Naive B cell (primary cell): ENCODE measurements around the gene GPC3. TPM values are rescaled to one million over a fixed set of nuclear protein-coding genes. Genes with fewer than 3 reads are reported as not detected.

ENCODE experiments used
- ATAC-seq, 2 donors: fragments of 150-1000 bp; cut with Tn5 transposase; 2 replicates each; pipeline ENCODE4 v1.10.0; 2021; ENCODE audit warnings: low read depth in 2 of 2, mild to moderate bottlenecking in 2 of 2, moderate library complexity in 2 of 2
- DNase-seq: peaks from one replicate; pipeline ENCODE4 v3.0.0; 2022
- H3K27ac Mint-ChIP-seq, 6 donors: one replicate each; pipeline ENCODE4 v1.8.0; 2020 to 2022; ENCODE audit warnings: mild to moderate bottlenecking in 6 of 6, mixed read lengths in 6 of 6, moderate library complexity in 5 of 6, inconsistent platforms in 2 of 6
- H3K27me3 Mint-ChIP-seq, 3 donors: one replicate each; pipeline ENCODE4 v1.8.0; 2021 to 2022; ENCODE audit warnings: mixed read lengths in 3 of 3, mild to moderate bottlenecking in 1 of 3
- H3K36me3 Mint-ChIP-seq, 2 donors: one replicate each; pipeline ENCODE4 v1.8.0; 2020 to 2022; ENCODE audit warnings: mixed read lengths in 2 of 2, inconsistent platforms in 1 of 2, mild to moderate bottlenecking in 1 of 2
- H3K4me1 Mint-ChIP-seq, 3 donors: one replicate each; pipeline ENCODE4 v1.8.0; 2020 to 2022; ENCODE audit warnings: mixed read lengths in 3 of 3, inconsistent platforms in 1 of 3, mild to moderate bottlenecking in 1 of 3, moderate library complexity in 1 of 3
- H3K4me3 Mint-ChIP-seq, 8 donors: one replicate each; pipeline ENCODE4 v1.8.0; 2020 to 2022; ENCODE audit warnings: mild to moderate bottlenecking in 8 of 8, mixed read lengths in 8 of 8, moderate library complexity in 8 of 8, inconsistent platforms in 2 of 8
- H3K9me3 Mint-ChIP-seq, 7 donors: one replicate each; pipeline ENCODE4 v1.8.0; 2020 to 2022; ENCODE audit warnings: mixed read lengths in 7 of 7, mild to moderate bottlenecking in 5 of 7, inconsistent platforms in 2 of 7, moderate library complexity in 1 of 7
- polyA plus RNA-seq, 6 donors: library from polyadenylated mRNA; unstranded; fragments of 300-500 nt; fragmentation: Illumina TruSeq; gene quantifications; one replicate each; pipeline ENCODE4 v1.2.3, GENCODE V29; 2021; ENCODE audit warnings: low read depth in 6 of 6

Gene GPC3
- polyA plus RNA-seq, 6 donors from 2014 or later: not detected

DNA sequence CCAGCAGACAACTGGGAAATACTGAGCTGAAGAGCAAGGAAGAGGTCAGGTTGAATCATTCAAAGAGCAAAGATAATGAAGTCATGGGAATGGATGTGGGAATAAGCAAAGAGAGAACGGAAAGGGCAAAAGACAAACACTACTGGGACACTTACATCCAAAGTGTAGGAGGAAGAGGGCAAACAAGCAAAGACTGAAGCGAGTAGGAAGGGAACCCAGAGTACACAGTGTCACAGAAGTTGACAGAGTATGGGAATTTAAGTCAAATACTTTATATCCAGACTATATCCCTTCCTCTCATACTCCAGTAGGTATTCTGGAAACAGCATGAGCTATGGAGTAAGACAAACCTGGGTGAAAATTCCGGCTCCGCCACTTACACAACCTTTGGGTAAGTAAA is 12.5 kb downstream of the GPC3 start:
- ATAC-seq (no peak), DNase-seq (no peak)
- H3K4me3 Mint-ChIP-seq: no peak overlapping the region
- peaks cover 6 to 45% (median 16%) of the 10 kb centered on the region in 3 donors for H3K27me3 Mint-ChIP-seq
- no peaks in the 10 kb centered on the region for H3K36me3 Mint-ChIP-seq
- H3K4me1 Mint-ChIP-seq: no peaks in the 10 kb centered on the region
- peaks cover 0 to 2% (median 0%) of the 10 kb centered on the region in 7 donors for H3K9me3 Mint-ChIP-seq
- H3K27ac Mint-ChIP-seq: no peak overlapping the region

DNA sequence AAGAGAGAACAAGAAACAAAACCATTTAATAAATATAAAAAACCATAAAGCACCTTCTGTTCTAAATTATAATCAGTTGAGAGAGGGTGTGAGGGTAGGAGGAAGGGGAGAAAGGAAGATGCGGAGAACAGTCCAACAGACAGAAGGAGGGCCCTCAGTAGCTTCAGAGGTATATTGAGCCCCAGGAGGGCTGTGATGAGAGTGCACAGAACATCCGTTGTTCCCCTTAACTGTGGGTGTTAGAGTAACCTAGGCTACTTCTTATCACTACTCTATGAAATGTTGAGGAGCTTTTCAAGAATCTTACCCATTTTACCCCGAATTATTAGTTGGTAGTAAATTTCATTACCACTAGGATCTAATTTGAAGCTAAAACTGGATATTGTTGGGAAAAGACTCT is 13.8 kb downstream of the GPC3 start:
- Mint-ChIP-seq H3K27me3 (peaks cover 6 to 44% (median 18%) of the 10 kb centered on the region in 3 donors), H3K4me1 (no peaks in the 10 kb centered on the region), H3K27ac (no peak overlapping the region), H3K36me3 (no peaks in the 10 kb centered on the region), H3K9me3 (peaks cover 0 to 2% (median 0%) of the 10 kb centered on the region in 7 donors), H3K4me3 (no peak overlapping the region)
- no peak for ATAC-seq
- no peak for DNase-seq

DNA sequence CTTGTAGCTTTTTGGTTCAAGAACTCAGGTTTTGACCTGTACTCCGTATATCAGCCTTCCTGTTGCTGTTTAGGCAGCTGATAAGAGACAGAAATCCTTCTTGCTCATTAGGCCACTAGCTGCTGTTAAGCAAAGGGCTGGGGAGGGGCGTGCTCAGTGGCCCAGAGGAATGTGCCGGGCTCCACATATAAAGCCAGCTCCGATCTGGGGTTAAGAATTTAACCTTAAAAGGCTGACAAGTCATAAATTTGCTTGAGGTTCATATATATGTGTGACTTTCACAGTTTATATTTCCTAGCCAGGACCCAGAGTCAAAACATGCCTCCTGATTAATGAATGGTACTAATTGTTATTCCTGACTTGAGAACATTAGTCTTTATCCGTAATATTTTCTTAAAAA is 15.3 kb downstream of the GPC3 start:
- peaks cover 0 to 2% (median 0%) of the 10 kb centered on the region in 7 donors for H3K9me3 Mint-ChIP-seq
- ATAC-seq (no peak), DNase-seq (no peak)
- peaks cover 6 to 51% (median 20%) of the 10 kb centered on the region in 3 donors for H3K27me3 Mint-ChIP-seq
- H3K27ac Mint-ChIP-seq: no peak overlapping the region
- H3K4me3 Mint-ChIP-seq: no peak overlapping the region
- no peaks in the 10 kb centered on the region for H3K36me3 Mint-ChIP-seq
- no peaks in the 10 kb centered on the region for H3K4me1 Mint-ChIP-seq

DNA sequence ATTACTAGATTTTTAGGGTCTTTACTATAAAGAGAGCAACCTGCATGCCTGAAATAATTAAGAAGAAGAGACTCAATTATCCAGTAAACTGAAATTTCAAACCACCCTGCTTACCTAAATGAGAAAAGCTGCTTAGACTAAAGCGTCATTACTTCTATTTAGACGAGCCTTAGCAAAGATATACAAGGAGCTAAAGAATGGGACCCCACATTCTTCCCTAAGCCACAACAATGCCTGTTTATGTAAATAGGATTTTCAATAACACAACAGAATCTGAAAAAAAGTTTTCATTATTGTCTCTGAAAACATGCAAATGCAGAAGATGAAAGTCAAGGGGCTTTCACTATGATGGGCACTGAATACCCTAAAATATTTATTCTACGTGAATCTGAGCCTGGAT is 16.2 kb downstream of the GPC3 start:
- Mint-ChIP-seq H3K9me3 (peaks cover 0 to 2% (median 0%) of the 10 kb centered on the region in 7 donors), H3K36me3 (no peaks in the 10 kb centered on the region), H3K27ac (no peak overlapping the region), H3K27me3 (peaks cover 6 to 48% (median 22%) of the 10 kb centered on the region in 3 donors), H3K4me1 (no peaks in the 10 kb centered on the region), H3K4me3 (no peak overlapping the region)
- DNase-seq: no peak
- ATAC-seq: no peak

DNA sequence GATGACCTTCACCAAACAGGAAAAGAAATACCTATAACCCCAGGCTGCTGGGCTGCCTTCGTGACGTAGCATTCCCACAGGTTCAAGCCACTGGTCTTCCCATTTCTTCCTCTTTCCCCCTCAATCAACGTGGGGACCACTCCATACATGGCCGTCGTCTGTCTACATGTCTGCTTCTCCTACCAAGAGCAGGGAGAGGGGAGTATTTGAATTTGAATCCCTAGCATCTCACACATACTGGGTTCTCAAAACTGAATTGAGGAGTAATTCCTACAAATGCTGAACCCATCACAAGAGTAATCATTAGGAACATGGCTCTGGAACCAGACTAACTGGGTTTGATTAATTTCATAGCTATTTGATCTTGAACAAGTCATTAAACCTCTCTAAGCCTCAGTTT is 17.3 kb downstream of the GPC3 start:
- no peak for DNase-seq
- Mint-ChIP-seq H3K4me3 (no peak overlapping the region), H3K27me3 (peaks cover 6 to 46% (median 22%) of the 10 kb centered on the region in 3 donors), H3K27ac (no peak overlapping the region), H3K9me3 (peaks cover 0 to 2% (median 0%) of the 10 kb centered on the region in 7 donors), H3K4me1 (no peaks in the 10 kb centered on the region), H3K36me3 (no peaks in the 10 kb centered on the region)
- no peak for ATAC-seq

DNA sequence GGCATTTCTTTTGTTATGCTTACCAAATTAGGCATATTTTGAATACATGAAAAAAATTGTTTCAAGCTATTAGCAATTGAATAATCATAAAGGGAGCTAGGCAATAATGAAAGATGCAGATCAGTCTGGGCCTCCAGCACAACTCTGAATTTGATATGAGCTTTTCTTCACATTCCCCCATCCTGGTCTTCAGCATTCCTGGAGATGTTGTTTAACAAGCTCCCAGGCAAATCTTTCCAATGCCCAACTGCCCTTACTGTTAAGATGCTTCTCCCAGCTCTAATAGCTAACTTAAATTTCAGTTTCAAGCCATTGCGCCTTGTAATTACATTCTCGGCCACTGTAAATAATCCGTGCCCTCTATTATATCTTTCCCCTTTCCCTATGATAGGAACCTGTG is 19.2 kb downstream of the GPC3 start:
- peaks cover 6 to 32% (median 11%) of the 10 kb centered on the region in 3 donors for H3K27me3 Mint-ChIP-seq
- no peak overlapping the region for H3K27ac Mint-ChIP-seq
- peaks cover 0 to 2% (median 0%) of the 10 kb centered on the region in 7 donors for H3K9me3 Mint-ChIP-seq
- no peak for DNase-seq
- no peak for ATAC-seq
- H3K4me1 Mint-ChIP-seq: no peaks in the 10 kb centered on the region
- H3K36me3 Mint-ChIP-seq: no peaks in the 10 kb centered on the region
- no peak overlapping the region for H3K4me3 Mint-ChIP-seq

DNA sequence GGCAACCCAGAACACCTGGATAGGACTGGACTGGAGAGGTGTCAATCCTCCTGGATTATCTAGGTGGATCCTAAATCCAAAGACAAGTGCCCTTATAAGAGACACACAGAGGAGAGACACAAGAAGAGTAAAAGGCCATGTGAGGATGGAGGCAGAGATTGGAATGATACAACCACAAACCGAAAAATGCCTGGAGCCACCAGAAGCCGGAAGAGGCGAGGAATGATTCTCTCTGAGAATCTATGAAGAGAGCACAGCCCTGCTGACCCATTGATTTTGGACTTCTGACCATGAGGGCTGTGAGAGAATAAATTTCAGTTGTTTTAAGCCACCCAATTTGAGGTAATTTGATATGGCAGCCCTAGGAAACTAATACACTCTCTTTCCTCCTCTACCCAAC is 20.1 kb downstream of the GPC3 start:
- H3K36me3 Mint-ChIP-seq: no peaks in the 10 kb centered on the region
- DNase-seq: no peak
- peaks cover 0 to 2% (median 0%) of the 10 kb centered on the region in 7 donors for H3K9me3 Mint-ChIP-seq
- no peaks in the 10 kb centered on the region for H3K4me1 Mint-ChIP-seq
- H3K27ac Mint-ChIP-seq: peak overlapping the region in 1 of 6 donors; percentile 56
- H3K27me3 Mint-ChIP-seq: peaks cover 6 to 29% (median 9%) of the 10 kb centered on the region in 3 donors
- no peak for ATAC-seq
- no peak overlapping the region for H3K4me3 Mint-ChIP-seq

DNA sequence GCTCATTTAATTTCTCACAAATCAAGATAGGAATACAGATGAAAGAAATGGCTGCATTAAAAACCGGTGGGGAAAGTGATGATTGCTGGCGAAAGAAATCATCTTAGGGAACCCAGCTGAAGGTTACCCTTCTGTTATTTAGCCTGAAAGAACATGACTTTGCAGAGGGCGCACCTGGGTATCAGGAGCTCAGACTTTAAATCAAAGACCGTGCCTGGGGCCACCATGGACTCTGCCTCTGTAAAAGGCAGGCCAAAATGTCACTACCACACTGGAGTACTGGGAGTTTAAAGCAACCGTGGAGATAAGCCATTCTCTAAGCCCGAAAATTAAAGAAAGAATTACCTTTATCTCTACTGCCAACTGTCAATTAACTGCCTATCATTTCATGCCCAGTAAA is 24.3 kb downstream of the GPC3 start:
- H3K36me3 Mint-ChIP-seq: no peaks in the 10 kb centered on the region
- H3K9me3 Mint-ChIP-seq: no peaks in the 10 kb centered on the region
- no peak overlapping the region for H3K4me3 Mint-ChIP-seq
- peaks cover 0 to 9% (median 4%) of the 10 kb centered on the region in 3 donors for H3K27me3 Mint-ChIP-seq
- H3K27ac Mint-ChIP-seq: no peak overlapping the region
- no peak for ATAC-seq
- H3K4me1 Mint-ChIP-seq: no peaks in the 10 kb centered on the region
- DNase-seq: no peak

DNA sequence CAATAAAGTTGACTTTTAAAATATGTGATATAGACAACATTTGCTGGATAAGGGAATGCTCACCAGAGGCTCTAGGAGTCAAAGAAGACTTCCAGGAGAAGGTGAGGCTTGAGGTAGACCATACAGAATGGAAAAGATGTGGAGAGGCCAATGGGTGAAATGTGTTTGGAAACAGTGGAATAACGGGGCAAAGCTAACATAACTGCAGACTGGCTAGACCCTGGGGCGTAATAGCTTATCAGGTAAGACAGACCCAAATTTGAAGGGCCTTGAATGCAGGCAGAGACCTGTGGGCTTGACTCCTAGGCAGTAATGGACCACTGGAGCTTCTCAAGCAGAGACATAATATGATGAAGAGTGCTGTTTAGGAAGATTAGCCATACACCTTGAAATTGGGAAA is 25.4 kb downstream of the GPC3 start:
- no peak overlapping the region for H3K27ac Mint-ChIP-seq
- H3K4me1 Mint-ChIP-seq: no peaks in the 10 kb centered on the region
- H3K36me3 Mint-ChIP-seq: no peaks in the 10 kb centered on the region
- no peak for DNase-seq
- no peak for ATAC-seq
- peaks cover 0 to 5% (median 0%) of the 10 kb centered on the region in 7 donors for H3K9me3 Mint-ChIP-seq
- peaks cover 4 to 9% (median 7%) of the 10 kb centered on the region in 3 donors for H3K27me3 Mint-ChIP-seq
- H3K4me3 Mint-ChIP-seq: no peak overlapping the region

DNA sequence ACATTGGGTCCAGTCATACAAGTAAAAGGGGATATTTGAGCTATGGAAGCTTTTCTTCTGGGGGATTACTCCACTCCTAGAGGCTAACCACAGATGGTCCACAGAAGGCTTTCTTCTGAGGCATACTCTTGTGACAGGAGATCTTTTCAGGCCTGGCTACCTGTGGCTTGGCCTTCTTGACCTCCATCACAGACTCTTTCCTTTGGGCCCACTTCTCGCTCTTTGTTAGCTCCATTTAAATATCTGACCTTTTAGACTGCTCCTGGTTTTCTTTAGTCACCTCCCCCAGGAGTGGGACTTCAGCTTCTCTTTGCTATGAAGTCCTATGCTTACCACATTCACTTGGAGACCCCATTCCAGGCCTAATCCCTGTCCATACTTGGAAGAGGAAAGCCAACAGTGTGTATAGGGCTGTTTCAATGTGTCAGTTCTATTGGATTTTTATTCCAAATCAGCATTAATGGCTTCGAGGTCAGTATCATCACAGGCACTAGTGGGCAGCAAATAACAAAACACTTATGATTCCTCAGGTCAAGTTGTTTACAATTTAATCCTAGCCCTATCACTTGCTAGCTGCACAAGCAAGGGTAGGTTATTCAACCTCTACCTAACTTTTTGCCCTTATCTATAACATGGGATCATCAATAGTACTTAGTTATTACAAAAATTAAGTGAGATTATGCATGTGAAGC is 26.3 kb downstream of the GPC3 start:
- Mint-ChIP-seq H3K4me3 (no peak overlapping the region), H3K27ac (no peak overlapping the region), H3K9me3 (peaks cover 0 to 5% (median 0%) of the 10 kb centered on the region in 7 donors), H3K36me3 (no peaks in the 10 kb centered on the region), H3K27me3 (peaks cover 4 to 9% (median 6%) of the 10 kb centered on the region in 3 donors), H3K4me1 (no peaks in the 10 kb centered on the region)
- DNase-seq (no peak), ATAC-seq (no peak)

DNA sequence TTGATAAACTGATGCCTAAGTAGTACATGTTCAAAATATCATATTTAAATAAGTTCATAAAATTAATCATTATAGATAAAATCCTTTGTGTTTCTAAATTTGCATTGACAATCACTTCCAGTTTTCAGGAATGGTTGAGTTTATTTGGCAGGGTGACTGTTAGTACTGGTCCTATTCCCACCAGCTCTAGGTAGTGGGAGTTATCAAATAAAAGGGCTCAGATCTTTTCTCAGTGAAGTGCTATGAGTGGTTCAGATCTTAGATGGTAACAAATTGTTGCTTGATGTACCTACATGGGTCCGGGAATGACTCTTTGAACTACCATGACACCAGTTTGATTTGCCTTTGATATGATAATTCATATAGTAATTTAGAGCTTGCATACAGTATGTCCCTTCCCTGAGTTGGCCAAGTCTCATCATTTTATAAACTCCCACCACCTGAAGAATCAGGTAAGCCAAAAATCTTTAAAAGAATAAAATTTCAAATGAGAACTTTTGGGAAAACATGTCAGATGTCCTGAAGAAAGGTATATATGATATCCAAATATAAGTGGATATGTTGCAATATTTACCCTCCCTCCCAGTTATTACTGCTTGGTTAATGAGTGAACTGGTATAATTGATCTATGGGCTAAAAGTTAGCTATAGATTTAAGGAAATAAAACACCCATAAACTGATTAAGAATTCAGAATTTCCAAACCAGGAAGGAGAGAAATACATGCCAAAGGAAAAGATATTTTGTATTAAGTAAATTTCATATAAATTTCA is 28.6 kb downstream of the GPC3 start:
- no peak for DNase-seq
- H3K4me3 Mint-ChIP-seq: no peak overlapping the region
- H3K4me1 Mint-ChIP-seq: no peaks in the 10 kb centered on the region
- no peak overlapping the region for H3K27ac Mint-ChIP-seq
- peaks cover 6 to 14% (median 9%) of the 10 kb centered on the region in 3 donors for H3K27me3 Mint-ChIP-seq
- peaks cover 4 to 12% (median 5%) of the 10 kb centered on the region in 7 donors for H3K9me3 Mint-ChIP-seq
- no peaks in the 10 kb centered on the region for H3K36me3 Mint-ChIP-seq
- no peak for ATAC-seq

DNA sequence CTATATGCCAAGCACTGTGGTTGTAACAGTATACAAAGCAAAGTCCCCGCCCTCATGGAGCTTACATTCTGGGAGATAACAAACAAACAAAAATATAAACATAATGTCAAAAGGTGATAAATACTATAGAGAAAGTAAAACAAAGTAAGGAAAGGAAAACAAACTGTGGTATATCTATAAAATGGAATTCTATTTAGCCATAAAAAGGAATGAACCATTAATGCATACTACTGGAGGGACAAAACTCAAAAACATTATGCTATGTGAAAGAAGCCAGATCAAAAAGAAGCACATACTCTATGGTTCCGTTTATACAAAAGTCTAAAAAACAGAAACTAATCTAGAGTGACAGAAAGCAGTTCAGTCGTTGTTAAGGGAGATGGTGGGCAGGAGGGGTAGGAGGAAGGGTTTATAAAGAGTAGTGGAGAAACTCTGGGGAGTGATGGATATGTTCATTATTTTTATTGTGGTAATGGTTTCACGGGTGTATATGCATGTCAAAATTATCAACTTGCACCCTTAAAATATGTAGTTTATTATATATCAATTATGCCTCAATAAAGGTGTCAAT is 31.5 kb downstream of the GPC3 start:
- H3K4me1 Mint-ChIP-seq: no peaks in the 10 kb centered on the region
- no peak overlapping the region for H3K4me3 Mint-ChIP-seq
- no peaks in the 10 kb centered on the region for H3K36me3 Mint-ChIP-seq
- H3K9me3 Mint-ChIP-seq: peaks cover 4 to 12% (median 5%) of the 10 kb centered on the region in 7 donors
- ATAC-seq: no peak
- peaks cover 6 to 17% (median 9%) of the 10 kb centered on the region in 3 donors for H3K27me3 Mint-ChIP-seq
- DNase-seq: no peak
- no peak overlapping the region for H3K27ac Mint-ChIP-seq

DNA sequence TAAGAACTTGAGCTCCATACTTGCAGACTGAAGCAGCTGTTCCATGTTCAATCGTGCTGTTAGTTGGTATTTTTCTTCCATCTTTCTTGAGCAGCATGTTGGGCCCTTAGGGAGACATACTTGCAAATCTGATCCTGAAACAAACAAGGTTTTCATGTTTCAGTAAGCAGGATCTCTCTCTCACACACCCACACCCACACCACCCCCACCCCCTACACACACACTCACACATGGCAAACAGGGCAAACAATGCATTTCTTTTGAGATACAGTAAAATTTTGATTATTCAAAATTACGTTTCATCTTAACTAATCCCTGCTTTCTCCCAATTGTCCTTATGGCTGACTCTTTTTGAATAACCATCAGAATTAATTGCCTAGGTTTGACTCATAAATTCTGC is 32.3 kb downstream of the GPC3 start:
- Mint-ChIP-seq H3K27ac (peak overlapping the region in 1 of 6 donors; percentile 46), H3K9me3 (peaks cover 4 to 12% (median 5%) of the 10 kb centered on the region in 7 donors), H3K27me3 (peaks cover 6 to 17% (median 9%) of the 10 kb centered on the region in 3 donors)

More for the DNA sequence above, 32.3 kb downstream of the GPC3 start:
- ATAC-seq (no peak), DNase-seq (no peak)
- Mint-ChIP-seq H3K36me3 (no peaks in the 10 kb centered on the region), H3K4me1 (no peaks in the 10 kb centered on the region), H3K4me3 (no peak overlapping the region)
